Measurements from ENCODE around the gene PALMD.

PALMD gene

GRCh38 chr1:99601709-99602403 lies 44.1 kb upstream of the PALMD start:
- TF ChIP-seq EGR1 (IDR thresholded peaks at IDR 0.05) (no peak), REST (IDR thresholded peaks at IDR 0.05; ENCODE audit: low read depth) (no peak), TAF1 (IDR thresholded peaks at IDR 0.05; ENCODE audit: low read depth) (no peak)

GRCh38 chr1:99602404-99602969 lies 43.4 kb upstream of the PALMD start:
- TF ChIP-seq YY1 (IDR thresholded peaks at IDR 0.05; ENCODE audit: low read depth) (no peak), TAF1 (IDR thresholded peaks at IDR 0.05; ENCODE audit: low read depth) (no peak), CEBPB (IDR thresholded peaks at IDR 0.05) (no peak), NFIC (IDR thresholded peaks at IDR 0.05) (no peak), USF1 (IDR thresholded peaks at IDR 0.05) (no peak), MAX (IDR thresholded peaks at IDR 0.05) (no peak), EP300 (IDR thresholded peaks at IDR 0.05; ENCODE audit: borderline replicate concordance) (no peak), EGR1 (IDR thresholded peaks at IDR 0.05) (no peak), FOXM1 (IDR thresholded peaks at IDR 0.05; ENCODE audit: borderline replicate concordance, low read depth) (no peak), RAD21 (IDR thresholded peaks at IDR 0.05; ENCODE audit: low read depth) (no peak), CREB1 (IDR thresholded peaks at IDR 0.05; ENCODE audit: low read depth) (no peak), TCF12 (IDR thresholded peaks at IDR 0.05; ENCODE audit: low read depth) (no peak), ZBTB7A (IDR thresholded peaks at IDR 0.05; ENCODE audit: low read depth) (no peak), TEAD4 (IDR thresholded peaks at IDR 0.05) (no peak)

GRCh38 chr1:99603699-99604560 lies 42.0 kb upstream of the PALMD start:
- TF ChIP-seq YY1 (IDR thresholded peaks at IDR 0.05; ENCODE audit: low read depth) (no peak), FOXM1 (IDR thresholded peaks at IDR 0.05; ENCODE audit: borderline replicate concordance, low read depth) (no peak), EP300 (IDR thresholded peaks at IDR 0.05; ENCODE audit: borderline replicate concordance) (no peak), CREB1 (IDR thresholded peaks at IDR 0.05; ENCODE audit: low read depth) (no peak), ZBTB7A (IDR thresholded peaks at IDR 0.05; ENCODE audit: low read depth) (no peak), NFIC (IDR thresholded peaks at IDR 0.05) (no peak)

- TF ChIP-seq EGR1 (IDR thresholded peaks at IDR 0.05) (no peak), TCF12 (IDR thresholded peaks at IDR 0.05; ENCODE audit: low read depth) (no peak), TEAD4 (IDR thresholded peaks at IDR 0.05) (no peak), CREB1 (IDR thresholded peaks at IDR 0.05; ENCODE audit: low read depth) (no peak), TAF1 (IDR thresholded peaks at IDR 0.05; ENCODE audit: low read depth) (no peak), YY1 (IDR thresholded peaks at IDR 0.05; ENCODE audit: low read depth) (no peak), MAX (IDR thresholded peaks at IDR 0.05) (no peak), REST (IDR thresholded peaks at IDR 0.05; ENCODE audit: low read depth) (no peak), USF1 (IDR thresholded peaks at IDR 0.05) (no peak), ZBTB7A (IDR thresholded peaks at IDR 0.05; ENCODE audit: low read depth) (no peak), FOXM1 (IDR thresholded peaks at IDR 0.05; ENCODE audit: borderline replicate concordance, low read depth) (no peak), RAD21 (IDR thresholded peaks at IDR 0.05; ENCODE audit: low read depth) (no peak), EP300 (IDR thresholded peaks at IDR 0.05; ENCODE audit: borderline replicate concordance) (no peak)
Observed at GRCh38 chr1:99606306-99606705, 39.6 kb upstream of the PALMD start.

GRCh38 chr1:99607590-99607989 lies 38.3 kb upstream of the PALMD start:
- TF ChIP-seq NFIC (IDR thresholded peaks at IDR 0.05) (no peak), TAF1 (IDR thresholded peaks at IDR 0.05; ENCODE audit: low read depth) (no peak), YY1 (IDR thresholded peaks at IDR 0.05; ENCODE audit: low read depth) (no peak), ZBTB7A (IDR thresholded peaks at IDR 0.05; ENCODE audit: low read depth) (no peak), EP300 (IDR thresholded peaks at IDR 0.05; ENCODE audit: borderline replicate concordance) (no peak), USF1 (IDR thresholded peaks at IDR 0.05) (no peak), TEAD4 (IDR thresholded peaks at IDR 0.05) (no peak), CEBPB (IDR thresholded peaks at IDR 0.05) (no peak), REST (IDR thresholded peaks at IDR 0.05; ENCODE audit: low read depth) (no peak), RAD21 (IDR thresholded peaks at IDR 0.05; ENCODE audit: low read depth) (no peak), FOXM1 (IDR thresholded peaks at IDR 0.05; ENCODE audit: borderline replicate concordance, low read depth) (no peak), MAX (IDR thresholded peaks at IDR 0.05) (no peak), TCF12 (IDR thresholded peaks at IDR 0.05; ENCODE audit: low read depth) (no peak), EGR1 (IDR thresholded peaks at IDR 0.05) (no peak), CREB1 (IDR thresholded peaks at IDR 0.05; ENCODE audit: low read depth) (no peak)
